ENCODE data around the gene KRT72. TPM values are rescaled to one million over a fixed set of nuclear protein-coding genes. Genes with fewer than 3 reads are reported as not detected.
"Not testable (repeated sequence)": the region's sequence is repeated elsewhere in the genome, so short reads cannot be mapped to it uniquely, and the experiment has no call there.

KRT72 gene
- total RNA-seq, 1 experiment from 2014 or later = not detected

- DNase-seq (ENCODE audit: low read depth) = no peak
Measured at GRCh38 chr12:52608161-52608560, 6.9 kb upstream of the KRT72 start.

GRCh38 chr12:52607314-52607713 lies 6.1 kb upstream of the KRT72 start:
- DNase-seq (ENCODE audit: low read depth) = no peak

GRCh38 chr12:52606581-52607218 lies 5.4 kb upstream of the KRT72 start:
- no peak for DNase-seq (ENCODE audit: low read depth)

GRCh38 chr12:52606096-52606495 lies 4.8 kb upstream of the KRT72 start:
- DNase-seq (ENCODE audit: low read depth) = no peak

- DNase-seq (ENCODE audit: low read depth) = no peak
Measured at GRCh38 chr12:52605542-52605941, 4.3 kb upstream of the KRT72 start.

- peak; percentile 17 for DNase-seq (ENCODE audit: low read depth)
Measured at GRCh38 chr12:52604859-52605258, 3.6 kb upstream of the KRT72 start.

GRCh38 chr12:52603314-52603713 lies 2.1 kb upstream of the KRT72 start:
- no peak for DNase-seq (ENCODE audit: low read depth)

GRCh38 chr12:52602552-52602951 lies 1.3 kb upstream of the KRT72 start:
- no peak for DNase-seq (ENCODE audit: low read depth)

GRCh38 chr12:52601671-52602070 lies 408 bp upstream of the KRT72 start:
- DNase-seq (ENCODE audit: low read depth) = no peak

- DNase-seq (ENCODE audit: low read depth) = no peak
Measured at GRCh38 chr12:52600475-52600874, 788 bp downstream of the KRT72 start.

GRCh38 chr12:52600071-52600470 lies 1.2 kb downstream of the KRT72 start:
- DNase-seq (ENCODE audit: low read depth) = no peak

- no peak for DNase-seq (ENCODE audit: low read depth)
Measured at GRCh38 chr12:52598966-52599365, 2.3 kb downstream of the KRT72 start.

- DNase-seq (ENCODE audit: low read depth) = not testable (repeated sequence)
Measured at GRCh38 chr12:52594237-52594636, 7.0 kb downstream of the KRT72 start.

- DNase-seq (ENCODE audit: low read depth) = no peak
Measured at GRCh38 chr12:52591521-52591920, 9.7 kb downstream of the KRT72 start.

- DNase-seq (ENCODE audit: low read depth) = no peak
Measured at GRCh38 chr12:52590021-52590420, 11.2 kb downstream of the KRT72 start.

- no peak for DNase-seq (ENCODE audit: low read depth)
Measured at GRCh38 chr12:52587563-52587962, 13.7 kb downstream of the KRT72 start.

- DNase-seq (ENCODE audit: low read depth) = no peak
Measured at GRCh38 chr12:52585946-52586345, 15.3 kb downstream of the KRT72 start.

GRCh38 chr12:52585066-52585465 lies 16.2 kb downstream of the KRT72 start:
- DNase-seq (ENCODE audit: low read depth) = no peak

GRCh38 chr12:52584156-52584682 lies 17.0 kb downstream of the KRT72 start:
- no peak for DNase-seq (ENCODE audit: low read depth)

GRCh38 chr12:52582971-52583456 lies 18.2 kb downstream of the KRT72 start:
- peak; percentile 56 for DNase-seq (ENCODE audit: low read depth)

GRCh38 chr12:52582486-52582885 lies 18.8 kb downstream of the KRT72 start:
- DNase-seq (ENCODE audit: low read depth) = no peak

GRCh38 chr12:52581481-52581880 lies 19.8 kb downstream of the KRT72 start:
- peak; percentile 6 for DNase-seq (ENCODE audit: low read depth)

- no peak for DNase-seq (ENCODE audit: low read depth)
Measured at GRCh38 chr12:52581066-52581465, 20.2 kb downstream of the KRT72 start.

All from HT1080 (cell line).